Middle frontal gyrus (tissue), 1 donor: Measurements from ENCODE around the gene TSPAN18.

Source experiments
- DNase-seq: peaks from one replicate; pipeline ENCODE4 v3.0.0-alpha.2; 2015; ENCODE audit warnings: low spot score; ENCODE audit errors: extremely low spot score

Gene TSPAN18

GRCh38 chr11:44939673-44940395, 213.1 kb downstream of the TSPAN18 start:
- DNase-seq, result no peak

- no peak for DNase-seq
These were observed 213.6 kb downstream of the TSPAN18 start for GRCh38 chr11:44940404-44940803.

- DNase-seq, result no peak
These were observed 214.1 kb downstream of the TSPAN18 start for GRCh38 chr11:44940835-44941234.

GRCh38 chr11:44941259-44942021, 214.7 kb downstream of the TSPAN18 start:
- no peak for DNase-seq

- no peak for DNase-seq
These were observed 215.5 kb downstream of the TSPAN18 start for GRCh38 chr11:44942029-44942955.

- no peak for DNase-seq
These were observed 216.4 kb downstream of the TSPAN18 start for GRCh38 chr11:44943118-44943517.

GRCh38 chr11:44943696-44944095, 216.9 kb downstream of the TSPAN18 start:
- no peak for DNase-seq

- no peak for DNase-seq
These were observed 217.6 kb downstream of the TSPAN18 start for GRCh38 chr11:44944181-44944852.

- DNase-seq, result no peak
These were observed 218.1 kb downstream of the TSPAN18 start for GRCh38 chr11:44944853-44945235.

- DNase-seq, result no peak
These were observed 218.9 kb downstream of the TSPAN18 start for GRCh38 chr11:44945666-44946065.

- DNase-seq, result no peak
These were observed 219.5 kb downstream of the TSPAN18 start for GRCh38 chr11:44946263-44946662.

GRCh38 chr11:44947114-44947513, 220.4 kb downstream of the TSPAN18 start:
- DNase-seq, result no peak

GRCh38 chr11:44948155-44948554, 221.4 kb downstream of the TSPAN18 start:
- no peak for DNase-seq

GRCh38 chr11:44949160-44950030, 222.6 kb downstream of the TSPAN18 start:
- DNase-seq, result no peak

- DNase-seq, result no peak
These were observed 223.4 kb downstream of the TSPAN18 start for GRCh38 chr11:44950031-44950624.

- peak; percentile 34 for DNase-seq
These were observed 224.1 kb downstream of the TSPAN18 start, which contains the start of gene TP53I11 for GRCh38 chr11:44950625-44951476. TSS of gene TP53I11 (minus strand) at chr11:44950883. CDS start at chr11:44938335, 12,548 bp downstream.

- no peak for DNase-seq
These were observed 225.3 kb downstream of the TSPAN18 start for GRCh38 chr11:44952082-44952481.

GRCh38 chr11:44952500-44953260, 225.9 kb downstream of the TSPAN18 start:
- DNase-seq, result no peak
